Karpas-422 (cell line): ENCODE data around the gene SYT9. TPM values are rescaled to one million over a fixed set of nuclear protein-coding genes. Genes with fewer than 3 reads are reported as not detected.

ENCODE experiments used
- DNase-seq: peaks from one replicate; pipeline ENCODE4 v3.0.0-alpha.2; 2015
- H2AFZ ChIP-seq: fragments of 200-600 bp; sonication (generic); 2 replicates; pipeline ENCODE4 v1.6.1; 2014; ENCODE audit warnings: antibody characterized with exemption, low read length, mixed read lengths
- H3K27ac ChIP-seq: fragments of 200-600 bp; sonication (generic); 2 replicates; pipeline ENCODE4 v1.5.1; 2014; ENCODE audit warnings: mild to moderate bottlenecking, low read length, moderate library complexity
- H3K27me3 ChIP-seq: fragments of 200-600 bp; sonication (generic); 2 replicates; pipeline ENCODE4 v1.6.1; 2014; ENCODE audit warnings: low read length, mixed read lengths
- H3K36me3 ChIP-seq: fragments of 200-600 bp; sonication (generic); 2 replicates; pipeline ENCODE4 v1.6.1; 2014; ENCODE audit warnings: low read length, mixed read lengths; ENCODE audit not compliant: insufficient read depth
- H3K4me1 ChIP-seq: fragments of 200-600 bp; sonication (generic); 2 replicates; pipeline ENCODE4 v1.6.1; 2014; ENCODE audit warnings: mild to moderate bottlenecking, low read length, mixed read lengths
- H3K4me2 ChIP-seq: fragments of 200-600 bp; sonication (generic); 2 replicates; pipeline ENCODE4 v1.6.1; 2014; ENCODE audit warnings: low read length, low read depth, mild to moderate bottlenecking; ENCODE audit not compliant: poor library complexity, severe bottlenecking
- H3K4me3 ChIP-seq: fragments of 200-600 bp; sonication (generic); 2 replicates; pipeline ENCODE4 v1.5.1; 2014; ENCODE audit warnings: mild to moderate bottlenecking, antibody characterized with exemption, low read length, mixed read lengths
- H3K79me2 ChIP-seq: fragments of 200-600 bp; sonication (generic); 2 replicates; pipeline ENCODE4 v1.6.1; 2014; ENCODE audit warnings: mild to moderate bottlenecking, low read length, mixed read lengths
- H3K9ac ChIP-seq: fragments of 200-600 bp; sonication (generic); 2 replicates; pipeline ENCODE4 v1.6.0; 2014; ENCODE audit warnings: low read length
- H3K9me2 ChIP-seq: fragments of 200-600 bp; sonication (generic), shearing (Covaris generic); replicated peaks from 2 replicates; pipeline ENCODE4 v1.6.0; 2014; ENCODE audit warnings: mild to moderate bottlenecking, low read length, moderate library complexity; ENCODE audit not compliant: insufficient read depth
- H3K9me3 ChIP-seq: fragments of 300-700, 200-600 bp; sonication (generic); 2 replicates; pipeline ENCODE4 v1.6.1; 2014; ENCODE audit warnings: low read length, mixed read lengths
- H4K20me1 ChIP-seq: fragments of 200-600 bp; sonication (generic); 2 replicates; pipeline ENCODE4 v1.6.1; 2014; ENCODE audit warnings: mild to moderate bottlenecking, antibody characterized with exemption, low read length, low read depth; ENCODE audit not compliant: insufficient read depth
- total RNA-seq: library from RNA; depleted of rRNA; stranded (reverse); fragments of >200 nt; shearing (Covaris generic); gene quantifications from 2 replicates; pipeline ENCODE4 v1.2.3, GENCODE V29; 2014; ENCODE audit warnings: low replicate concordance

SYT9 gene
- total RNA-seq, 1 experiment from 2014 or later = not detected

GRCh38 chr11:7303146-7303545 lies 51.4 kb downstream of the SYT9 start:
- DNase-seq = no peak
- H3K9me3 ChIP-seq = no peaks in the 10 kb centered on the region
- no peak overlapping the region for H3K4me2 ChIP-seq
- no peaks in the 10 kb centered on the region for H3K4me1 ChIP-seq
- H3K9me2 ChIP-seq = no peaks in the 10 kb centered on the region
- H3K79me2 ChIP-seq = no peaks in the 10 kb centered on the region
- no peaks in the 10 kb centered on the region for H3K27me3 ChIP-seq
- H3K4me3 ChIP-seq = no peak overlapping the region
- no peaks in the 10 kb centered on the region for H3K36me3 ChIP-seq
- H3K27ac ChIP-seq = no peak overlapping the region
- H4K20me1 ChIP-seq = no peaks in the 10 kb centered on the region
- H3K9ac ChIP-seq = no peak overlapping the region
- no peak overlapping the region for H2AFZ ChIP-seq

GRCh38 chr11:7306900-7307299 lies 55.2 kb downstream of the SYT9 start:
- no peak overlapping the region for H3K4me2 ChIP-seq
- H4K20me1 ChIP-seq = no peaks in the 10 kb centered on the region
- H3K27me3 ChIP-seq = no peaks in the 10 kb centered on the region
- H3K36me3 ChIP-seq = no peaks in the 10 kb centered on the region
- H3K9ac ChIP-seq = no peak overlapping the region
- DNase-seq = no peak
- no peaks in the 10 kb centered on the region for H3K4me1 ChIP-seq
- no peak overlapping the region for H3K27ac ChIP-seq
- no peak overlapping the region for H3K4me3 ChIP-seq
- no peaks in the 10 kb centered on the region for H3K9me2 ChIP-seq
- H3K9me3 ChIP-seq = no peaks in the 10 kb centered on the region
- no peaks in the 10 kb centered on the region for H3K79me2 ChIP-seq
- no peak overlapping the region for H2AFZ ChIP-seq

- H3K4me3 ChIP-seq = no peak overlapping the region
- DNase-seq = no peak
Observed at GRCh38 chr11:7307836-7308235, 56.1 kb downstream of the SYT9 start.

GRCh38 chr11:7311903-7312302 lies 60.2 kb downstream of the SYT9 start:
- H3K9ac ChIP-seq = no peak overlapping the region
- no peak for DNase-seq
- H3K9me3 ChIP-seq = no peaks in the 10 kb centered on the region
- H3K79me2 ChIP-seq = no peaks in the 10 kb centered on the region
- H3K9me2 ChIP-seq = no peaks in the 10 kb centered on the region
- no peaks in the 10 kb centered on the region for H4K20me1 ChIP-seq
- no peaks in the 10 kb centered on the region for H3K4me1 ChIP-seq
- H3K27ac ChIP-seq = no peak overlapping the region
- no peak overlapping the region for H3K4me2 ChIP-seq
- no peak overlapping the region for H3K4me3 ChIP-seq
- H3K27me3 ChIP-seq = no peaks in the 10 kb centered on the region
- no peak overlapping the region for H2AFZ ChIP-seq
- H3K36me3 ChIP-seq = no peaks in the 10 kb centered on the region

More at GRCh38 chr11:7307836-7308235, 56.1 kb downstream of the SYT9 start:
- Histone ChIP-seq H3K79me2 (no peaks in the 10 kb centered on the region), H3K4me1 (no peaks in the 10 kb centered on the region), H3K36me3 (no peaks in the 10 kb centered on the region), H2AFZ (no peak overlapping the region), H3K4me2 (no peak overlapping the region), H3K9me3 (no peaks in the 10 kb centered on the region), H3K9ac (no peak overlapping the region), H3K27me3 (no peaks in the 10 kb centered on the region), H3K9me2 (no peaks in the 10 kb centered on the region), H3K27ac (no peak overlapping the region), H4K20me1 (no peaks in the 10 kb centered on the region)

GRCh38 chr11:7314811-7315604 lies 63.3 kb downstream of the SYT9 start:
- Histone ChIP-seq H3K4me1 (no peaks in the 10 kb centered on the region), H3K9me2 (no peaks in the 10 kb centered on the region), H3K36me3 (no peaks in the 10 kb centered on the region), H3K9ac (no peak overlapping the region), H3K9me3 (no peaks in the 10 kb centered on the region), H2AFZ (no peak overlapping the region), H3K27me3 (no peaks in the 10 kb centered on the region), H3K79me2 (no peaks in the 10 kb centered on the region), H4K20me1 (no peaks in the 10 kb centered on the region), H3K27ac (no peak overlapping the region), H3K4me2 (no peak overlapping the region), H3K4me3 (no peak overlapping the region)
- DNase-seq = no peak

GRCh38 chr11:7319501-7319900 lies 67.8 kb downstream of the SYT9 start:
- H3K4me3 ChIP-seq = no peak overlapping the region
- H3K9ac ChIP-seq = no peak overlapping the region
- no peaks in the 10 kb centered on the region for H3K36me3 ChIP-seq
- H4K20me1 ChIP-seq = no peaks in the 10 kb centered on the region
- no peak overlapping the region for H2AFZ ChIP-seq
- no peaks in the 10 kb centered on the region for H3K27me3 ChIP-seq
- no peaks in the 10 kb centered on the region for H3K9me2 ChIP-seq
- DNase-seq = no peak
- no peak overlapping the region for H3K27ac ChIP-seq
- no peak overlapping the region for H3K4me2 ChIP-seq
- no peaks in the 10 kb centered on the region for H3K79me2 ChIP-seq
- no peaks in the 10 kb centered on the region for H3K9me3 ChIP-seq
- no peaks in the 10 kb centered on the region for H3K4me1 ChIP-seq

- Histone ChIP-seq H3K27me3 (no peaks in the 10 kb centered on the region), H3K9me2 (no peaks in the 10 kb centered on the region), H2AFZ (no peak overlapping the region), H3K9ac (no peak overlapping the region), H3K9me3 (no peaks in the 10 kb centered on the region), H3K4me2 (no peak overlapping the region), H3K4me3 (no peak overlapping the region), H4K20me1 (no peaks in the 10 kb centered on the region), H3K36me3 (no peaks in the 10 kb centered on the region), H3K4me1 (no peaks in the 10 kb centered on the region), H3K79me2 (no peaks in the 10 kb centered on the region), H3K27ac (no peak overlapping the region)
- no peak for DNase-seq
Observed at GRCh38 chr11:7320306-7320705, 68.6 kb downstream of the SYT9 start.

GRCh38 chr11:7321473-7322450 lies 70.1 kb downstream of the SYT9 start:
- DNase-seq = no peak
- Histone ChIP-seq H3K4me2 (no peak overlapping the region), H3K27ac (no peak overlapping the region), H3K4me3 (no peak overlapping the region), H3K9ac (no peak overlapping the region), H2AFZ (no peak overlapping the region), H3K4me1 (no peaks in the 10 kb centered on the region), H3K79me2 (no peaks in the 10 kb centered on the region), H3K27me3 (no peaks in the 10 kb centered on the region), H4K20me1 (no peaks in the 10 kb centered on the region), H3K9me3 (no peaks in the 10 kb centered on the region), H3K9me2 (no peaks in the 10 kb centered on the region), H3K36me3 (no peaks in the 10 kb centered on the region)
